ENCODE measurements around the gene TMEM191B.
"Not testable (repeated sequence)": the region's sequence is repeated elsewhere in the genome, so short reads cannot be mapped to it uniquely, and the experiment has no call there.

GRCh38 chr22:18560099-18560974, 32.7 kb downstream of the TMEM191B start:
- not testable (repeated sequence) for TF ChIP-seq CTCF, POLR2A (IDR thresholded peaks at IDR 0.05)
